B cell (primary cell): ENCODE results near the gene FGF18. TPM values are rescaled to one million over a fixed set of nuclear protein-coding genes. Genes with fewer than 3 reads are reported as not detected.

Experiments
- ATAC-seq: fragments of 200-7000 bp; cut with Tn5 transposase; one replicate; pipeline ENCODE4 v1.10.0; 2021; ENCODE audit warnings: low read depth, mild to moderate bottlenecking, moderate number of reproducible peaks, moderate library complexity
- CTCF ChIA-PET: fragments of 350-600 bp; sonication (Branson Sonifier 250); formaldehyde crosslinking; loops from one replicate; lab custom pipeline; 2021; ENCODE audit warnings: antibody characterized with exemption, inconsistent platforms; lab: Charles Lee
- POLR2A ChIA-PET: fragments of 350-600 bp; sonication (Branson Sonifier 250); formaldehyde crosslinking; loops from one replicate; lab custom pipeline; 2021; ENCODE audit warnings: antibody characterized with exemption; lab: Charles Lee
- DNase-seq: peaks from one replicate; pipeline ENCODE4 v3.0.0; 2013
- H2AFZ ChIP-seq: 2 replicates; pipeline ENCODE4 v1.6.1; 2012; ENCODE audit warnings: mild to moderate bottlenecking, low read depth, low read length; ENCODE audit not compliant: insufficient read depth, poor library complexity, severe bottlenecking
- H3K27ac ChIP-seq, 2 donors: 1 replicate in 1 of 2; 2 replicates in 1 of 2; pipeline ENCODE4 v1.5.1; 2012 to 2013; ENCODE audit warnings: low read length in 2 of 2, mild to moderate bottlenecking in 2 of 2, moderate library complexity in 1 of 2
- H3K27me3 ChIP-seq, 4 experiments: fragments of 200-600 bp in 1 of 4; sonication (generic) in 1 of 4; replicated peaks in 1 of 4; 1 replicate in 2 of 4; 2 replicates in 2 of 4; pipeline versions ENCODE4 v1.6.1 to v1.7.0; 2013 to 2016; ENCODE audit warnings: low read length in 3 of 4, mild to moderate bottlenecking in 2 of 4, mixed read lengths in 1 of 4, moderate library complexity in 1 of 4; ENCODE audit not compliant: insufficient read depth in 4 of 4, control insufficient read depth in 3 of 4; ENCODE audit errors: control extremely low read depth in 1 of 4
- H3K36me3 ChIP-seq, 2 experiments: replicated peaks in 1 of 2; 1 replicate in 1 of 2; 2 replicates in 1 of 2; pipeline versions ENCODE4 v1.6.1 to v1.7.1; 2013; ENCODE audit warnings: low read length in 1 of 2; ENCODE audit not compliant: insufficient read depth in 2 of 2, control insufficient read depth in 1 of 2; ENCODE audit errors: control extremely low read depth in 1 of 2, extremely low read depth in 1 of 2
- H3K4me1 ChIP-seq, 2 donors: fragments of 200-600 bp in 1 of 2; sonication (generic) in 1 of 2; 1 replicate in 1 of 2; 2 replicates in 1 of 2; pipeline versions ENCODE4 v1.5.1 to v1.6.1; 2013 to 2017; ENCODE audit warnings: low read length in 2 of 2; ENCODE audit not compliant: control insufficient read depth in 2 of 2, insufficient read depth in 2 of 2
- H3K4me2 ChIP-seq: replicated peaks from 2 replicates; pipeline ENCODE3; 2012; ENCODE audit warnings: mild to moderate bottlenecking, low read depth, low read length; ENCODE audit not compliant: poor library complexity, severe bottlenecking
- H3K4me3 ChIP-seq, 5 experiments: fragments of 200-600 bp in 1 of 5; sonication (generic) in 1 of 5; 1 replicate in 3 of 5; 2 replicates in 2 of 5; pipeline versions ENCODE4 v1.5.1 to v1.7.0; 2011 to 2016; ENCODE audit warnings: low read length in 4 of 5, mild to moderate bottlenecking in 4 of 5, low read depth in 2 of 5, control low read depth in 1 of 5, moderate library complexity in 1 of 5; ENCODE audit not compliant: insufficient read depth in 1 of 5; ENCODE audit errors: control extremely low read depth in 1 of 5, extremely low read depth in 1 of 5
- H3K79me2 ChIP-seq: fragments of 200-600 bp; sonication (generic); one replicate; pipeline ENCODE4 v1.6.0; 2016; ENCODE audit warnings: low read length; ENCODE audit not compliant: control insufficient read depth, insufficient read depth
- H3K9ac ChIP-seq: fragments of 200-600 bp; sonication (generic); 2 replicates; pipeline ENCODE4 v1.6.1; 2017; ENCODE audit warnings: mild to moderate bottlenecking, low read length, moderate library complexity
- H3K9me3 ChIP-seq, 3 donors: one replicate each; pipeline versions ENCODE4 v1.6.1 to v1.7.1; 2013; ENCODE audit warnings: low read length in 2 of 3; ENCODE audit not compliant: control insufficient read depth in 2 of 3, insufficient read depth in 1 of 3; ENCODE audit errors: control extremely low read depth in 1 of 3
- H4K20me1 ChIP-seq: 2 replicates; pipeline ENCODE4 v1.6.0; 2012; ENCODE audit warnings: mild to moderate bottlenecking, low read length; ENCODE audit not compliant: insufficient read depth, control insufficient read depth, poor library complexity, severe bottlenecking
- H3K27ac Mint-ChIP-seq: one replicate; pipeline ENCODE4 v1.8.0; 2021; ENCODE audit warnings: mixed read lengths
- H3K27me3 Mint-ChIP-seq: one replicate; pipeline ENCODE4 v1.8.0; 2021; ENCODE audit warnings: mixed read lengths
- H3K4me1 Mint-ChIP-seq: one replicate; pipeline ENCODE4 v1.8.0; 2021; ENCODE audit warnings: mixed read lengths
- H3K4me3 Mint-ChIP-seq: one replicate; pipeline ENCODE4 v1.8.0; 2021; ENCODE audit warnings: mixed read lengths
- H3K9me3 Mint-ChIP-seq: one replicate; pipeline ENCODE4 v1.8.0; 2022; ENCODE audit warnings: mixed read lengths; ENCODE audit not compliant: insufficient read depth
- EZH2 ChIP-seq: IDR thresholded peaks from 2 replicates; pipeline ENCODE4 v1.6.1; 2012; ENCODE audit warnings: borderline replicate concordance, low read depth, mild to moderate bottlenecking, moderate library complexity, low read length; ENCODE audit not compliant: insufficient read depth, poor library complexity, severe bottlenecking
- WGBS: methylation state at CpG from one replicate; pipeline ENCODE4 v1.1.5; 2013; ENCODE audit warnings: missing lambda C conversion rate; ENCODE audit not compliant: insufficient coverage; 5-methylcytosine and 5-hydroxymethylcytosine counted together
- intact Hi-C: fragments of 100-400 bp; cut with micrococcal nuclease; formaldehyde crosslinking; loops from one replicate; pipeline ENCODE4 v1.10.0; 2022
- polyA plus RNA-seq: library from polyadenylated mRNA; depleted of rRNA; stranded (reverse); fragments of >200 nt; gene quantifications from 2 replicates; pipeline ENCODE4 v1.2.3, GENCODE V29; 2012
- total RNA-seq, 2 donors: library from RNA; stranded (reverse); fragments of 120-200 nt in 1 of 2; gene quantifications; 1 replicate in 1 of 2; 2 replicates in 1 of 2; pipeline versions ENCODE4 v1.2.3 to v1.2.4, GENCODE V29; 2013 to 2022
- TF ChIP-seq, protein P1 (sequence below): fragments of 200-600 bp; IDR thresholded peaks from one replicate; pipeline ENCODE4 v1.8.0; 2022; ENCODE audit warnings: antibody characterized with exemption, mild to moderate bottlenecking

FGF18 gene
- total and polyA plus RNA-seq, 2 donors (not counting 1 experiment from before 2014, with no cell fraction given): 0.06 to 0.15 TPM

DNA sequence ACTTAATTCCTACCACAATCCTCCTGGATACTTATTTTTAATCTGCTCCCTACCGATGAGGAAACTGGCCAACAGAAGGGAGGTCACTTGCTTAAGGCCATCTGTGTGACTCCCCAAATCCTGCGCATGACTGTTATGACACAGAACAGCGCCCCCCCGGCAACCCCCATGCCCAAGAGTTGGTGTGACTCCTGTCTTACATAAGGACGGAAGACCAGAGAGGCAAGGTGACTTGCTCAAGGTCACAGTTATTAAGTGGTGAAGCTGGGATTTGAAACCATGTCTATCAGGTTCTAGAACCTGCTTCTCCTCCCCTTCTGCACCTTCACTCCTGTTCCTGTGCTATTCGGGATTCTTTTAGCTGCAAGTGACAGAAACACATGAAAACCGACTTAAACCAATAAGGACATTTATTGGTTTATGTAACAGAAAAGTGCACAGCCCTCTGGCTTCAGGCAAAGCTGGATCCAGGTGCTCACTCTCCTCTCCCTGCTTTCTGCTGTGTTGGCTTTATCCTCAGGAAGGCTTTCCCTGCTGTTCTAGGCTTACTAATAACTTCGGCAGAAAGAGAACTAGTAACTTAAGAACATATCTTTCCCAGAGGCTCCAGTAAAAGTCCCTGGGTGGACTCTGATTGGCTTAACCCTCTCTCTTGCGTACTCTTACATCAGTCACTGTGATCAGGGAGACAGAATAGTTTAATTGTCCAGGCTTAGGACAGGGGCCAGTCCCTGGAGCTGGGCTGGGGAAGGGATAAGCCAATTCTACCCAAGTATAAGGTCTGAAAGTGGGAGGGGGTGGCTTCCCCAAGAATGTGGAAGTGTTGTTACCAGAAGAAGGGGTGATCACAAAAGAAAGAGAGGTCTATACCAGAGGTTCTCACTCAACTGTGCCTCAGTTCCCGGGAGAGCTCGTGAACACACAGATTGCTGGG lies 43.7 kb downstream of the FGF18 start:
- CTCF ChIA-PET: interaction anchor here (0.7 to 0.9 kb wide), 2 partner anchors 9 to 44 kb away, joined by 3 read pairs; no protein-coding TSS in a partner anchor
- POLR2A ChIA-PET: no interaction called here
- Histone ChIP-seq H4K20me1 (no peaks in the 10 kb centered on the region), H3K27ac (no peak overlapping the region), H3K4me2 (no peak overlapping the region), H2AFZ (no peak overlapping the region), H3K36me3 (no peaks in the 10 kb centered on the region), H3K79me2 (no peaks in the 10 kb centered on the region), H3K4me1 (no peaks in the 10 kb centered on the region), H3K9me3 (peaks cover 0 to 4% (median 0%) of the 10 kb centered on the region in 3 donors), H3K4me3 (no peak overlapping the region), H3K27me3 (peaks cover 0 to 5% (median 0%) of the 10 kb centered on the region in 4 experiments), H3K9ac (no peak overlapping the region)
- Mint-ChIP-seq H3K27me3 (peaks cover 38% of the 10 kb centered on the region), H3K4me3 (no peak overlapping the region), H3K4me1 (no peaks in the 10 kb centered on the region), H3K9me3 (no peaks in the 10 kb centered on the region), H3K27ac (no peak overlapping the region)
- DNase-seq: no peak
- no peak for ATAC-seq
- whole genome bisulfite sequencing: 84% methylated on average over 7 of the region's 11 CpGs
- intact Hi-C loops: no loop called here
- TF ChIP-seq, protein P1, sequence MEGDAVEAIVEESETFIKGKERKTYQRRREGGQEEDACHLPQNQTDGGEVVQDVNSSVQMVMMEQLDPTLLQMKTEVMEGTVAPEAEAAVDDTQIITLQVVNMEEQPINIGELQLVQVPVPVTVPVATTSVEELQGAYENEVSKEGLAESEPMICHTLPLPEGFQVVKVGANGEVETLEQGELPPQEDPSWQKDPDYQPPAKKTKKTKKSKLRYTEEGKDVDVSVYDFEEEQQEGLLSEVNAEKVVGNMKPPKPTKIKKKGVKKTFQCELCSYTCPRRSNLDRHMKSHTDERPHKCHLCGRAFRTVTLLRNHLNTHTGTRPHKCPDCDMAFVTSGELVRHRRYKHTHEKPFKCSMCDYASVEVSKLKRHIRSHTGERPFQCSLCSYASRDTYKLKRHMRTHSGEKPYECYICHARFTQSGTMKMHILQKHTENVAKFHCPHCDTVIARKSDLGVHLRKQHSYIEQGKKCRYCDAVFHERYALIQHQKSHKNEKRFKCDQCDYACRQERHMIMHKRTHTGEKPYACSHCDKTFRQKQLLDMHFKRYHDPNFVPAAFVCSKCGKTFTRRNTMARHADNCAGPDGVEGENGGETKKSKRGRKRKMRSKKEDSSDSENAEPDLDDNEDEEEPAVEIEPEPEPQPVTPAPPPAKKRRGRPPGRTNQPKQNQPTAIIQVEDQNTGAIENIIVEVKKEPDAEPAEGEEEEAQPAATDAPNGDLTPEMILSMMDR: no peak
- TF ChIP-seq EZH2: no peak

DNA sequence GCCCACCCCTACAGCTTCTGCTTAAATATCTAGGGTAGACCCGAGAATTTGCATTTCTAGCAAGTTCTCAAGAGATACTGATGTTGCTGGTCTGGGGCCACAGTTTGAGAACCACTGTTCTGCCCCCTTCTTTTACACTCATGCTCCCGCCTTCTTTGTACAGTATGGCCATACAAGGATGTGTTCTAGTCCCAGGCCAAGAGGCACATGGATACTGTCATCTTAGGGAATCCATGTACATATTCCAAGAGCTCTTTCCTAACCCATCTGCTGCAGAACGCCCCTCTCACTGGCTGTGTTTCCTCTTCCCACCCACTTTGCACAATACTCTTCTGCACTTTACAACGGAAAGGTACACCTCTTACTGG lies 44.4 kb downstream of the FGF18 start:
- H3K4me1 Mint-ChIP-seq: no peaks in the 10 kb centered on the region
- ATAC-seq (no peak), DNase-seq (no peak)
- no peak overlapping the region for H2AFZ ChIP-seq
- intact Hi-C loops: no loop called here
- WGBS: 65% methylated on average over 2 of the region's 4 CpGs
- no peak overlapping the region for H3K4me3 ChIP-seq
- CTCF ChIA-PET: no interaction called here
- no peak overlapping the region for H3K27ac ChIP-seq
- H3K36me3 ChIP-seq: no peaks in the 10 kb centered on the region
- no peaks in the 10 kb centered on the region for H3K79me2 ChIP-seq
- H3K27me3 Mint-ChIP-seq: peaks cover 38% of the 10 kb centered on the region
- H3K27ac Mint-ChIP-seq: no peak overlapping the region
- H3K27me3 ChIP-seq: peaks cover 0 to 5% (median 0%) of the 10 kb centered on the region in 4 experiments
- POLR2A ChIA-PET: no interaction called here
- H3K9me3 ChIP-seq: peaks cover 0 to 4% (median 0%) of the 10 kb centered on the region in 3 donors
- no peak overlapping the region for H3K4me3 Mint-ChIP-seq
- no peaks in the 10 kb centered on the region for H3K4me1 ChIP-seq
- no peak overlapping the region for H3K9ac ChIP-seq
- no peak for TF ChIP-seq EZH2
- TF ChIP-seq, protein P1: no peak
- H4K20me1 ChIP-seq: no peaks in the 10 kb centered on the region
- no peak overlapping the region for H3K4me2 ChIP-seq
- H3K9me3 Mint-ChIP-seq: no peaks in the 10 kb centered on the region
